ENCODE results near the gene DOCK10.
A peak's percentile ranks its signal among the peaks of the same experiment; 100 is the strongest.

DOCK10 gene

GRCh38 chr2:224909885-224910573 is 132.2 kb downstream of the DOCK10 start:
- DNase-seq = peak; percentile 67

GRCh38 chr2:224908818-224909217 is 133.4 kb downstream of the DOCK10 start:
- DNase-seq = no peak

- no peak for DNase-seq
Observed at GRCh38 chr2:224904381-224904780, 137.9 kb downstream of the DOCK10 start.

GRCh38 chr2:224903621-224904020 is 138.6 kb downstream of the DOCK10 start:
- no peak for DNase-seq

- no peak for DNase-seq
Observed at GRCh38 chr2:224901121-224901676, 141.1 kb downstream of the DOCK10 start.

GRCh38 chr2:224895377-224895776 is 146.9 kb downstream of the DOCK10 start:
- DNase-seq = no peak

GRCh38 chr2:224894356-224894755 is 147.9 kb downstream of the DOCK10 start:
- no peak for DNase-seq

- DNase-seq = no peak
Observed at GRCh38 chr2:224893848-224894247, 148.4 kb downstream of the DOCK10 start.

- DNase-seq = no peak
Observed at GRCh38 chr2:224892574-224893204, 149.6 kb downstream of the DOCK10 start.

- no peak for DNase-seq
Observed at GRCh38 chr2:224890372-224890771, 151.9 kb downstream of the DOCK10 start.

- no peak for DNase-seq
Observed at GRCh38 chr2:224887141-224887540, 155.1 kb downstream of the DOCK10 start.

GRCh38 chr2:224885836-224886547 is 156.3 kb downstream of the DOCK10 start:
- DNase-seq = no peak

- DNase-seq = no peak
Observed at GRCh38 chr2:224885291-224885690, 157.0 kb downstream of the DOCK10 start.

GRCh38 chr2:224884188-224884587 is 158.1 kb downstream of the DOCK10 start:
- DNase-seq = no peak

GRCh38 chr2:224883700-224884099 is 158.6 kb downstream of the DOCK10 start:
- no peak for DNase-seq

- no peak for DNase-seq
Observed at GRCh38 chr2:224883172-224883516, 159.1 kb downstream of the DOCK10 start.

GRCh38 chr2:224882291-224883171 is 159.7 kb downstream of the DOCK10 start:
- no peak for DNase-seq

- no peak for DNase-seq
Observed at GRCh38 chr2:224881846-224882245, 160.4 kb downstream of the DOCK10 start.

- DNase-seq = no peak
Observed at GRCh38 chr2:224876522-224876921, 165.7 kb downstream of the DOCK10 start.

GRCh38 chr2:224875841-224876240 is 166.4 kb downstream of the DOCK10 start:
- DNase-seq = no peak

GRCh38 chr2:224875153-224875552 is 167.1 kb downstream of the DOCK10 start:
- no peak for DNase-seq

GRCh38 chr2:224871813-224872212 is 170.5 kb downstream of the DOCK10 start:
- no peak for DNase-seq

GRCh38 chr2:224870341-224870740 is 171.9 kb downstream of the DOCK10 start:
- DNase-seq = no peak
